Common myeloid progenitor, CD34-positive (primary cell): ENCODE data around the gene TNFRSF8.

Source experiments
- CTCF ChIA-PET: fragments of 350-600 bp; sonication (Branson Sonifier 250); formaldehyde crosslinking; loops from one replicate; lab custom pipeline; 2021; ENCODE audit warnings: antibody characterized with exemption; lab: Charles Lee
- POLR2A ChIA-PET: fragments of 350-600 bp; sonication (Branson Sonifier 250); formaldehyde crosslinking; loops from one replicate; lab custom pipeline; 2021; ENCODE audit warnings: antibody characterized with exemption; lab: Charles Lee
- DNase-seq, 3 donors: peaks; one replicate each; pipeline versions ENCODE4 v3.0.0 to v3.0.0-alpha.2; 2013
- H3K27ac ChIP-seq, 2 experiments: 1 replicate in 1 of 2; 2 replicates in 1 of 2; pipeline ENCODE4 v1.7.0; 2013; ENCODE audit warnings: inconsistent platforms in 2 of 2, low read length in 2 of 2, mild to moderate bottlenecking in 2 of 2, low read depth in 1 of 2, moderate library complexity in 1 of 2; ENCODE audit not compliant: severe bottlenecking in 2 of 2, insufficient read depth in 1 of 2, poor library complexity in 1 of 2
- H3K27me3 ChIP-seq, 5 experiments: replicated peaks in 2 of 5; 1 replicate in 3 of 5; 2 replicates in 2 of 5; pipeline versions ENCODE4 v1.6.1 to v1.7.0; 2013; ENCODE audit warnings: low read length in 4 of 5, mild to moderate bottlenecking in 2 of 5, moderate library complexity in 2 of 5, inconsistent platforms in 1 of 5; ENCODE audit not compliant: insufficient read depth in 5 of 5, control insufficient read depth in 4 of 5
- H3K36me3 ChIP-seq, 4 experiments: 1 replicate in 2 of 4; 2 replicates in 2 of 4; pipeline versions ENCODE4 v1.6.1 to v1.7.0; 2013; ENCODE audit warnings: low read length in 3 of 4, control low read depth in 1 of 4, mild to moderate bottlenecking in 1 of 4; ENCODE audit not compliant: control insufficient read depth in 4 of 4, insufficient read depth in 4 of 4
- H3K4me1 ChIP-seq, 4 experiments: 1 replicate in 3 of 4; 2 replicates in 1 of 4; pipeline versions ENCODE4 v1.6.1 to v1.7.1; 2013; ENCODE audit warnings: low read length in 3 of 4, mild to moderate bottlenecking in 3 of 4, control low read depth in 1 of 4, inconsistent platforms in 1 of 4, moderate library complexity in 1 of 4; ENCODE audit not compliant: control insufficient read depth in 4 of 4, insufficient read depth in 4 of 4; ENCODE audit errors: control extremely low read depth in 1 of 4
- H3K4me3 ChIP-seq, 7 experiments: 1 replicate in 4 of 7; 2 replicates in 3 of 7; pipeline versions ENCODE4 v1.5.1 to v1.7.0; 2013; ENCODE audit warnings: mild to moderate bottlenecking in 7 of 7, low read length in 6 of 7, moderate library complexity in 6 of 7, inconsistent platforms in 2 of 7, low read depth in 2 of 7, control low read depth in 1 of 7; ENCODE audit not compliant: insufficient read depth in 4 of 7, control insufficient read depth in 1 of 7; ENCODE audit errors: extremely low read depth in 1 of 7
- H3K9me3 ChIP-seq, 5 experiments: 1 replicate in 4 of 5; 2 replicates in 1 of 5; pipeline versions ENCODE4 v1.6.1 to v1.7.1; 2013; ENCODE audit warnings: low read length in 4 of 5, mild to moderate bottlenecking in 2 of 5, inconsistent platforms in 1 of 5, low read depth in 1 of 5, moderate library complexity in 1 of 5; ENCODE audit not compliant: control insufficient read depth in 4 of 5, insufficient read depth in 2 of 5; ENCODE audit errors: control extremely low read depth in 1 of 5
- WGBS: methylation state at CpG from one replicate; pipeline ENCODE4 v1.1.5; 2013; ENCODE audit not compliant: insufficient coverage; 5-methylcytosine and 5-hydroxymethylcytosine counted together

TNFRSF8 gene

DNA sequence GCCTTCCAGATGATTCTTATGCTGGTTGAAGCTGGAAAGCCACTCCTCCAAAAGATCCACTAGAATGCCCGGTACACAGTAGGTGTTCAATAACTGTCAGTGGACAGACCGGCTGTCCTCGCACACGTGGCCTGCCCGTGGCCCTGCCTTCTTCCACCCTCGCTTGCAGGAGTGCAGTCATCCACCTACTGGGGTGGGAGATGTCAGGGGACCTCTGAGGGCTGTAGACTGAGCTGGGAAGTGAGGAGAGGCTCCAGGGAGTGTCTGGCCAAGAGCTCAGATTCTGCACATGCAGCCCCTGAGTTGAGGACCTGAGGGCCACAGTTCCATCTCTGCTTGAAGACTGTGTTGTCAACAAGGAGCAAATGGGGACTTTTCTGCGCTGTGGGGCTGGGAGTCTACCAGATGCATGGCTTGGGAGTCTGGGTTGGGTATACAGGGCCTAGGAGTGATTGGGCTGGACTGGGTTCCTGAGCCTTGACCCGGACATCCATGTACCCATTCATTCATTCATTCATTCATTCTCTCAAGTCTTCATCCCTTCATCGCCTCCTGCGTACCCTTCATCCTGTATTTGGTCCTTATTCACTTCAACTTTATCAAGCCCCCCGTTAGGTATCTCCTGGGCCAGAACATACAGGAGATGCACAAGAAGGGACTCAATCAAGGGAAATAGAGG is 99.5 kb downstream of the TNFRSF8 start:
- Histone ChIP-seq H3K4me1 (peaks cover 11 to 85% (median 54%) of the 10 kb centered on the region in 4 experiments), H3K27ac (no peak overlapping the region)

DNA sequence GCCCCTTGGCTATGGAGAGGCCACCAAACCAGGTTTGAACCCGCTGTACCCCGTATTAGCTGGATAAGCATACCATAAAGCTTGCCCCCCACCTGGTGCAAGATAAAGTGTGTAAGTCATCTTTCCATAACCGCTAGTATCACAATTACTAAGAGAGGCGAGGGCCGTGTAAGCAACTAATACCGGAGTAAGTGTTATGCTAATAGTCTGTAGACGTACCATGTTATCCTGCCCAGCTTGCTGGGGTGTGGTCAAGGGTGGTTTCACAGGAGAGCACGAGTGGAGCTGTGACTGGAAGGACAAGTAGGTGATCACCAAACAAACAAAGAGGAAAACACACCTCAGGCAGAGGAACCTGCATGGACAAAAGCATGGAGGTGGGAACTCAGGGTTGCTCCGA is 100.1 kb downstream of the TNFRSF8 start:
- H3K4me1 ChIP-seq = peaks cover 7 to 85% (median 54%) of the 10 kb centered on the region in 4 experiments
- peaks cover 0 to 3% (median 3%) of the 10 kb centered on the region in 5 experiments for H3K27me3 ChIP-seq
- DNase-seq = no peak
- 100% methylated on average over 2 of the region's 9 CpGs for WGBS
- H3K9me3 ChIP-seq = no peaks in the 10 kb centered on the region
- no peak overlapping the region for H3K27ac ChIP-seq
- no peak overlapping the region for H3K4me3 ChIP-seq
- CTCF ChIA-PET = interaction anchor here (0.9 to 1.9 kb wide), 3 partner anchors 26 to 46 kb away, joined by 3 to 10 read pairs (median 4); no protein-coding TSS in a partner anchor
- H3K36me3 ChIP-seq = no peaks in the 10 kb centered on the region
- POLR2A ChIA-PET = no interaction called here

More for the DNA sequence above, 99.5 kb downstream of the TNFRSF8 start:
- Histone ChIP-seq H3K36me3 (no peaks in the 10 kb centered on the region), H3K9me3 (no peaks in the 10 kb centered on the region), H3K27me3 (peaks cover 0 to 3% (median 3%) of the 10 kb centered on the region in 5 experiments), H3K4me3 (peak overlapping the region in 1 of 7 experiments; percentile 11)
- WGBS = 87% methylated on average over 10 of the region's 11 CpGs
- ChIA-PET CTCF (interaction anchor here (0.9 to 1.9 kb wide), 9 partner anchors 15 to 82 kb away, joined by 3 to 10 read pairs (median 4); no protein-coding TSS in a partner anchor), POLR2A (interaction anchor here (1.2 to 1.4 kb wide), 2 partner anchors 19 to 20 kb away, joined by 3 to 4 read pairs; no protein-coding TSS in a partner anchor)
- DNase-seq = no peak

DNA sequence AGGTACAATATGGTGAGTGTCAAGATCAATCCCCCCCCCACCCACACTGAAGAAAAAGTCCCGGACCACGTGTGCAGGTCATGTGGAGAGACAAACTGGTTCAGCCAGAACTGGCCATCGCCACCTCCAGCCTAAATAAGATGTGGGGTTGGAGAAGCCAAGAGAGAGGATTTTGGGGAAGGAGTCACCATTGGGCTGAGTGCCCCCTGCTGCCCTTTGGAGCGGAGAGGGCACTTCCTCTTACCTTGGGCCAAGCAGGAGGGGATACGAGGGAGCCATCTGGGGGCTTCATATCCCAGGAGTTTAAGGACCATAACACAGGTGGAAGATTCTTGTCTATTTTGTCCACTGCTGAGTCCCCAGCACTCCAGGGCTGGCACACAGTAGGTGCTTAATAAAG is 101.1 kb downstream of the TNFRSF8 start:
- peaks cover 13 to 86% (median 57%) of the 10 kb centered on the region in 4 experiments for H3K4me1 ChIP-seq
- no peak for DNase-seq
- CTCF ChIA-PET = interaction anchor here (0.9 to 1.2 kb wide), 4 partner anchors 13 to 46 kb away, joined by 3 to 4 read pairs (median 3); no protein-coding TSS in a partner anchor
- WGBS = 94% methylated on average over 5 of the region's 5 CpGs
- POLR2A ChIA-PET = no interaction called here
- no peak overlapping the region for H3K27ac ChIP-seq
- H3K27me3 ChIP-seq = peaks cover 0 to 3% (median 3%) of the 10 kb centered on the region in 5 experiments
- H3K36me3 ChIP-seq = no peaks in the 10 kb centered on the region
- no peak overlapping the region for H3K4me3 ChIP-seq
- no peaks in the 10 kb centered on the region for H3K9me3 ChIP-seq

DNA sequence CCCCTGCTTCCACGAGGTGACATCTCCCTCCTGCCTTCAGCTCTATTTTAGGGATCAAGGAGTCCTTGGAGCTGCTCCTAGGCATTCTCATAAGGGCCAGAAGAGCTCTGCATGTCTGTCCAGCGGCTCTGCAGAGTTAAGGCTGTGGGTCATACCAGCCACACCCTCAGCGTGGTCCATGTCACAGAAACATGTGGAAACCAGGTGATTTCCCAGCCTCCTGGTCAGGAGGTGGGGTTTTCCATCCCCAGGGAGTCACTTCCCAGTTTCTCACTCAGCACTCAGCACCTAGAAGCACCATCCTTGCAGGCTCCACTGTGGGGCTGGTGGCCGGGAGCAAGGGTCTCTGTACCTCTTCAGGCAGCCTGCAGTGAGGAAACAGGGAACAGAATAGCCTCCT is 102.2 kb downstream of the TNFRSF8 start:
- Histone ChIP-seq H3K27ac (no peak overlapping the region), H3K4me1 (peaks cover 14 to 82% (median 56%) of the 10 kb centered on the region in 4 experiments), H3K36me3 (peaks cover 0 to 7% (median 0%) of the 10 kb centered on the region in 4 experiments), H3K27me3 (peaks cover 0 to 3% (median 3%) of the 10 kb centered on the region in 5 experiments), H3K4me3 (no peak overlapping the region), H3K9me3 (no peaks in the 10 kb centered on the region)
- DNase-seq = no peak
- ChIA-PET CTCF (interaction anchor here (0.8 to 1.7 kb wide), 8 partner anchors 11 to 47 kb away, joined by 3 to 5 read pairs (median 3); no protein-coding TSS in a partner anchor), POLR2A (interaction anchor here (0.5 kb wide), 1 partner anchor 32 kb away, joined by 3 read pairs; no protein-coding TSS in a partner anchor)
- 93% methylated on average over 4 of the region's 4 CpGs for WGBS

DNA sequence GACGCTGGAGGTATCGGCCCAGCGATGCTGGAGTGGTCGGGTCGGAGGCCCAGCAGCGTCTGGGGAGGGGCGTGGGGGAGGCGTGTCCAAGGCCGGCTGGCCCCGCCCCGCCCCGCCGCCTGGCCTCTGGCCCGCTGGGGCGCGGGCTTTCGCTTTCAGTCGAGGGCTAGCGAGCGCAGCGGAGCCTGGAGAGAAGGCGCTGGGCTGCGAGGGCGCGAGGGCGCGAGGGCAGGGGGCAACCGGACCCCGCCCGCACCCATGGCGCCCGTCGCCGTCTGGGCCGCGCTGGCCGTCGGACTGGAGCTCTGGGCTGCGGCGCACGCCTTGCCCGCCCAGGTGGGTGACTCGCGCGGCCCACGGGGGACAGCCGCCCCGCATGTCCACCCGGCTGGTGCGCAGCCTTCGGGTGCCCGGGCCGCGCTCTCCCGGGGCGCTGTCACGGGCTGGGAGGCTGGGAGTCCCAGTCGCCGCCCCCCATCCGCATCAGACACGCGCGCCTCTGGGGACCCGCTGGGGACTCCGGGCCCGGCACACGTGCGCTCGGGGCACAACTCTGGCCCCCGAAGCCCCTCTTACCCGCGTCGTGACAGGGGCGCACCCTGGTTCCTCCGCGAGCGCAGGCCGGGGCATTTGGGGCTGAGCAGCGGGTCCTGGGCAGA is 103.9 kb downstream of the TNFRSF8 start, which contains the start of gene TNFRSF1B:
TNFRSF1B (plus strand) TSS at position 158 of the 659 bp plus-strand sequence; CDS start at position 259, 101 bp downstream.
- CTCF ChIA-PET = interaction anchor here (1.2 to 1.7 kb wide), 2 partner anchors 43 to 45 kb away, joined by 3 to 5 read pairs; no protein-coding TSS in a partner anchor
- peaks cover 0 to 7% (median 0%) of the 10 kb centered on the region in 4 experiments for H3K36me3 ChIP-seq
- H3K9me3 ChIP-seq = no peaks in the 10 kb centered on the region
- DNase-seq = peak in 2 of 3 donors; percentile 64 to 65
- under 1% methylated on average over 70 of the region's 79 CpGs for WGBS
- H3K4me1 ChIP-seq = peaks cover 11 to 72% (median 41%) of the 10 kb centered on the region in 4 experiments
- H3K27ac ChIP-seq = peak within 1 kb of the TSS in 1 of 2 experiments; percentile 21
- H3K4me3 ChIP-seq = peak within 1 kb of the TSS; percentile 46 to 79 (median 71)
- peaks cover 0 to 3% (median 3%) of the 10 kb centered on the region in 5 experiments for H3K27me3 ChIP-seq
- POLR2A ChIA-PET = no interaction called here

DNA sequence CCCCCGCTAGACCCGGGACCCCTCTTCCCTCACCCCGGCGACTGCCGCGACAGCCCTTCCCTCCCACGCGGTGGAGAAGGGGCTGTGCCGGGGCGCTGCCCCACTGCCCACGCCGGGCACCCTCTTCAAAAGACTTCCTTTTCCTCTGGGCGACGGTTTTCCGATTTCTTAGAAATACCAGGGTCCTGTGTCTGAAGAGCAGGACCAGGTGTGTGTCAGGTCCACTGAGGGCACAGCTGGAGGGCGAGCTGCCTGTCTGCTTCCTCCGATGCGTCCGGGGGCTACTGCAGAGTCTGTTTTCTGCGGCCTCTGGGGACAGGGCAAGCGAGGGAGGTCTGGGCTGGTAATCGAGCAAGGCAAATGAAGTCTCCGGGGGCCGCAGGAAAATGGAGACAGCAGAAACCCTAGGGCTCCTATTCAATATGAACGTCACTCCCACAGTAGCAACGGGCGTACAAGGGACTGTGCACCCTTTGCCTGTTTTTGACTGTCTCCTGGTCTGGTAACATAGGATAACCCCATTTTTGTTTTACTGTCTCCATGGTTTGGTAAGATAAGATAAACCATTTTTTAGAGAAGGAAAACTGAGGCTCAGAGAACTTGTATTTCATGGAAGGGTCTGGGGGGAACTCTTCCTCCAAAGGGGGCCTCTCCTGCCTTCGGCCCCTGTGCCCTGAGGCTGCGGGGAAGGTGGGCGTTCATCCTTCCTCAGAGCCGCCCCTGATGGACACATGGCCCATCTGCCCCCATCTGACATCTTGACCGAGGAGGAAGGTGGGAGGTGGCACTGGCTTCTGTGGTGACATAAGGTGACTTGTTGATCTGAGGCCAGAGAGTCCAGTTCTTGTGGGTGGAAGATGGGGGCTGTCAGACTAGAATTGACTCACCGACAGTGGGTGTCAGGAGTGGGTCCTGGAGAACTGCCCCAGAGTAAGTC is 104.7 kb downstream of the TNFRSF8 start:
- ChIA-PET CTCF (interaction anchor here (1.2 to 2.5 kb wide), 4 partner anchors 11 to 46 kb away, joined by 3 to 10 read pairs (median 8); no protein-coding TSS in a partner anchor), POLR2A (no interaction called here)
- peak in 1 of 3 donors; percentile 38 for DNase-seq
- Histone ChIP-seq H3K4me1 (peaks cover 14 to 72% (median 39%) of the 10 kb centered on the region in 4 experiments), H3K27me3 (peaks cover 0 to 3% (median 3%) of the 10 kb centered on the region in 5 experiments), H3K36me3 (peaks cover 0 to 7% (median 0%) of the 10 kb centered on the region in 4 experiments), H3K9me3 (no peaks in the 10 kb centered on the region), H3K27ac (peak overlapping the region in 1 of 2 experiments; percentile 41), H3K4me3 (peak overlapping the region; percentile 46 to 79 (median 71))
- 18% methylated on average over 28 of the region's 33 CpGs for WGBS
